Measurements from ENCODE around the gene CALB2. TPM values are rescaled to one million over a fixed set of nuclear protein-coding genes. Genes with fewer than 3 reads are reported as not detected.

CALB2 gene
- total and polyA plus RNA-seq, 2 of the 8 experiments (the other 6 are each of a cell fraction or from before 2014, with no cell fraction given), result 1.9 to 2.6 TPM

DNA sequence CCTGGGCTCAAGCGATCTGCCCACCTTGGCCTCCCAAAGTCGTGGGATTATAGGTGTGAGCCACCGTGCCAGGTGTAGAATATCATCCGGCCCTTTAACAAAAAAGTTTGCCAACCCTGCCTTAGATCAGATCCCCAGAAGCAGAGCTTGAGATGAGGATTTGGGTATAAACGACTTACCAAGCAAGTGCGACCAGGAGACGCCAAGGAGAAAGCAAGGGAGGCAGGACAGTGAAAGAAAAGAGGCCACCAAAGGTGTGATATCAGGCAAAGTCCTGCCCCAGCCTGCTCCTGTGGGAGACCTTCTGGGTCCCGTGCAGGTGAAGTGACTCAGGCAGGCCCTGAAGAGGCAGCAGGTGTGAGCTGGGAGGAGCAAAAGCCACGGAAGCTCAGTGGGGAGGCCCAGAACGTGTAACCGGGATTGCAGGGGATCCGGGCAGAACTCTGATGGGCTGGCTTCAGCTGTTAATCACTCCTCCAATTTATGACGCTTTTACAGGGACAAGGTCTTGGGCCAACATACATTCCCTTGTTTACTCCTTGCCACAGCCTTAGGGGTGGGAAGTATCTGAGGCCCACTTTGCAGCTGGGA, 14.1 kb upstream of the CALB2 start:
- H3K36me3 ChIP-seq (ENCODE audit: control insufficient read depth in 2 of 4, insufficient read depth in 4 of 4, low read length in 3 of 4), result no peaks in the 10 kb centered on the region
- DNase-seq (ENCODE audit: low read depth in 1 of 2, low spot score in 2 of 2), result no peak
- WGBS, 2 experiments (ENCODE audit: extremely low coverage in 1 of 2, insufficient coverage in 1 of 2, insufficient read length in 1 of 2, insufficient replicate concordance in 2 of 2, low coverage in 1 of 2, low lambda C conversion rate in 2 of 2, missing lambda C conversion rate in 1 of 2), result 86% methylated on average over 13 of the region's 13 CpGs; no CpG with 5 or more reads in 1 of the 2 experiments
- TF ChIP-seq FOSL1 (IDR thresholded peaks at IDR 0.05; ENCODE audit: insufficient read depth, low read depth, low read length) (no peak), SUZ12 (IDR thresholded peaks at IDR 0.05; ENCODE audit: low read length) (no peak)

More for the DNA sequence above, 14.1 kb upstream of the CALB2 start:
- Histone ChIP-seq H3K18ac (ENCODE audit: extremely low read depth, low read length) (no peak overlapping the region), H4K8ac (ENCODE audit: extremely low read depth, insufficient read depth, low read length) (no peak overlapping the region), H2BK12ac (ENCODE audit: low read depth, low read length) (0 out of 2 replicates have a peak overlapping the region, but pooled peaks have one; percentile 55), H2BK20ac (ENCODE audit: low read length) (no peak overlapping the region), H3K4me3 (ENCODE audit: extremely low read depth in 1 of 4, insufficient read depth in 2 of 4, low read depth in 3 of 4, low read length in 4 of 4) (no peak overlapping the region), H3K79me2 (ENCODE audit: control insufficient read depth in 1 of 2, insufficient read depth in 2 of 2, low read length in 2 of 2) (no peaks in the 10 kb centered on the region), H3K4me2 (ENCODE audit: insufficient read depth in 1 of 2, low read depth in 2 of 2, low read length in 2 of 2) (no peak overlapping the region), H4K5ac (ENCODE audit: insufficient read length, low read depth, low read length) (no peak overlapping the region), H2AK5ac (ENCODE audit: low read depth, low read length) (no peak overlapping the region), H3K9ac (replicated peaks in 1 of 4; ENCODE audit: extremely low read depth in 1 of 4, low read depth in 3 of 4, low read length in 3 of 4) (no peak overlapping the region), H3K4ac (replicated peaks; ENCODE audit: insufficient read length, low read depth, low read length) (no peak overlapping the region), H3K9me3 (ENCODE audit: insufficient read depth in 2 of 2, low read depth in 1 of 2, low read length in 1 of 2) (no peaks in the 10 kb centered on the region), H2BK5ac (ENCODE audit: low read depth, low read length) (no peak overlapping the region), H2BK120ac (replicated peaks; ENCODE audit: low read depth, low read length) (no peak overlapping the region), H3K27me3 (replicated peaks in 1 of 4; ENCODE audit: control insufficient read depth in 3 of 4, extremely low read depth in 1 of 4, insufficient read depth in 3 of 4, low read length in 3 of 4) (no peaks in the 10 kb centered on the region; a peak in 1 of 7 replicates), H3K23me2 (ENCODE audit: low read depth, low read length) (no peaks in the 10 kb centered on the region), H2AFZ (ENCODE audit: low read length) (0 out of 2 replicates have a peak overlapping the region, but pooled peaks have one; percentile 6), H3K14ac (ENCODE audit: insufficient read length) (no peak overlapping the region), H4K91ac (replicated peaks; ENCODE audit: insufficient read length, low read length) (no peak overlapping the region), H3K27ac (ENCODE audit: low read depth, low read length) (no peak overlapping the region), H3K56ac (replicated peaks; ENCODE audit: insufficient read length, low read depth, low read length) (no peak overlapping the region), H3K79me1 (ENCODE audit: low read depth, low read length) (no peaks in the 10 kb centered on the region), H2BK15ac (ENCODE audit: low read length) (no peak overlapping the region), H3K23ac (ENCODE audit: insufficient read length) (no peak overlapping the region), H4K20me1 (replicated peaks in 1 of 2; ENCODE audit: control insufficient read depth in 1 of 2, insufficient read depth in 2 of 2, low read length in 2 of 2) (peaks cover 0 to 2% of the 10 kb centered on the region in 2 experiments), H3K4me1 (replicated peaks in 1 of 4; ENCODE audit: control insufficient read depth in 3 of 4, insufficient read depth in 4 of 4, low read length in 3 of 4) (peaks cover 0 to 5% (median 0%) of the 10 kb centered on the region in 4 experiments; a peak in 2 of 7 replicates)
- ChIA-PET CTCF (ENCODE audit: partially characterized antibody) (interaction anchor here (0.6 to 6.7 kb wide), 10 partner anchors 9 to 151 kb away, joined by 3 to 37 read pairs (median 3); partner anchors contain the start of gene CALB2), POLR2A (ENCODE audit: partially characterized antibody) (interaction anchor here (1.1 kb wide), 1 partner anchor 14 kb away, joined by 3 read pairs; no protein-coding TSS in a partner anchor)
- no peak for FAIRE-seq

Data from H1 (cell line).